NB4 (cell line): ENCODE measurements around the gene PLK2.

ENCODE experiments used
- CTCF ChIP-seq: IDR thresholded peaks from one replicate; pipeline ENCODE4 v1.5.1; 2012; ENCODE audit warnings: low read depth, low read length
- MYC ChIP-seq: IDR thresholded peaks from 2 replicates; pipeline ENCODE4 v1.6.1; 2011; ENCODE audit warnings: low read depth, low read length
- POLR2A ChIP-seq: IDR thresholded peaks from 2 replicates; pipeline ENCODE4 v1.6.1; 2011; ENCODE audit warnings: mild to moderate bottlenecking; ENCODE audit not compliant: insufficient read length; ENCODE audit errors: extremely low read depth
- TF ChIP-seq, protein P1 (sequence below): IDR thresholded peaks from 2 replicates; pipeline ENCODE4 v1.6.1; 2011; ENCODE audit warnings: low read depth, low read length

- TF ChIP-seq POLR2A (no peak), CTCF (peak; percentile 55), MYC (no peak)
- TF ChIP-seq, protein P1, sequence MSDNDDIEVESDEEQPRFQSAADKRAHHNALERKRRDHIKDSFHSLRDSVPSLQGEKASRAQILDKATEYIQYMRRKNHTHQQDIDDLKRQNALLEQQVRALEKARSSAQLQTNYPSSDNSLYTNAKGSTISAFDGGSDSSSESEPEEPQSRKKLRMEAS, result no peak
Measured at GRCh38 chr5:58498340-58498942, 38.6 kb upstream of the PLK2 start.
